ENCODE measurements around the gene PNKD. TPM values are rescaled to one million over a fixed set of nuclear protein-coding genes. Genes with fewer than 3 reads are reported as not detected.

The PNKD gene
- total RNA-seq, 1 experiment from 2014 or later, result 57.7 TPM

- no peak for DNase-seq (ENCODE audit: low read depth in 1 of 2, low spot score in 2 of 2)
- Histone ChIP-seq H3K4me1 (replicated peaks) (peaks cover 68% of the 10 kb centered on the region), H3K4me3 (no peak overlapping the region), H3K36me3 (peaks cover 58% of the 10 kb centered on the region), H3K27me3 (replicated peaks) (no peaks in the 10 kb centered on the region), H3K9me3 (replicated peaks) (no peaks in the 10 kb centered on the region), H3K27ac (no peak overlapping the region)
These were observed 8.7 kb upstream of the PNKD start for GRCh38 chr2:218261423-218262236.

- peaks cover 68% of the 10 kb centered on the region for H3K4me1 ChIP-seq (replicated peaks)
- no peak for DNase-seq (ENCODE audit: low read depth in 1 of 2, low spot score in 2 of 2)
- peaks cover 59% of the 10 kb centered on the region for H3K36me3 ChIP-seq
- H3K27me3 ChIP-seq (replicated peaks), result no peaks in the 10 kb centered on the region
- no peaks in the 10 kb centered on the region for H3K9me3 ChIP-seq (replicated peaks)
- no peak overlapping the region for H3K27ac ChIP-seq
- no peak overlapping the region for H3K4me3 ChIP-seq
These were observed 8.1 kb upstream of the PNKD start for GRCh38 chr2:218262237-218262600.

GRCh38 chr2:218262631-218263586 lies 7.4 kb upstream of the PNKD start:
- no peaks in the 10 kb centered on the region for H3K27me3 ChIP-seq (replicated peaks)
- H3K27ac ChIP-seq, result peak overlapping the region; percentile 87
- no peak for DNase-seq (ENCODE audit: low read depth in 1 of 2, low spot score in 2 of 2)
- H3K36me3 ChIP-seq, result peaks cover 62% of the 10 kb centered on the region
- H3K9me3 ChIP-seq (replicated peaks), result no peaks in the 10 kb centered on the region
- H3K4me3 ChIP-seq, result 0 out of 2 replicates have a peak overlapping the region, but pooled peaks have one; percentile 7
- peaks cover 64% of the 10 kb centered on the region for H3K4me1 ChIP-seq (replicated peaks)

DNA sequence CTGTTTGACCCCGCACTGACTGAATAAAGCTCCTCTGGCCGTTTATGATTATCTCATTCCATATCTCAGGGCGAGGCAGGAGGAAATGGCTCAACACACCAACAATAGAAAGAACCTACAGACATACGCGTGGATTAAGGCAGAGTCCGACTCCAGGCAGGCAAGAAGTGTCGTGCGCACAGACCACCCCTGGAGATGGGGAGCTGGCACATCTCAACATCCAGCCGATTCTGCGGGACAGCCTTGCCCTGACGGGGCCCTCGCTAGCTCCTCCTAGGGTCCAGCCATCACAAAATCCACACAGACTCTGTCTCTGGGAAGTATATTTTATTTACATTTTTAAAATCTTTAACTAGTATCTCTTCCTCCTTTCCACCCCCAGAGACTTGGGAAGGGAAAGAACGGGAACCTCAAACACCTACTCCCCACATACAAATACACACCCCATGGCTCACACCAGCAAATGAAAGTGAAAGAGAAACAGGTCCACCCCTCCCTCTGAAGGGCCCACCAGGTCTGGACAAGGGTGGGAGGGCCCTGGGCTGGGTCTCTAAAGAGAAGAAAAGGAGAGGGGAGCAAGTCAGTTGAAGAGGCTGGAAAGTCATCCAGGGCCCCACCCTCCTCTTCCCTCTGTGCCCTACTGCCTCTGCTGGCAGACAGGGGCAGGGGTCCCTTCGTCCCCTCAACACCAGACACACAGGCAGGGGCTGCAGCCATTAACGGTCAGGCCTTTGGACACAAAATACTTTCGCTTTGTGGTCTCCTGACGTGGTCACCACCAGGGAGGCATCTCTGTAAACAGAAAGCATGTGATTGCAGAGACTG lies 6.3 kb upstream of the PNKD start:
- DNase-seq (ENCODE audit: low read depth in 1 of 2, low spot score in 2 of 2), result peak; percentile 78 to 84
- H3K4me1 ChIP-seq (replicated peaks), result peaks cover 59% of the 10 kb centered on the region
- H3K27ac ChIP-seq, result peak overlapping the region; percentile 87
- H3K9me3 ChIP-seq (replicated peaks), result no peaks in the 10 kb centered on the region
- no peaks in the 10 kb centered on the region for H3K27me3 ChIP-seq (replicated peaks)
- H3K4me3 ChIP-seq, result peak overlapping the region; percentile 7; the same call in 1 of the 2 replicates
- H3K36me3 ChIP-seq, result peaks cover 67% of the 10 kb centered on the region

- Histone ChIP-seq H3K27ac (peak overlapping the region; percentile 87), H3K9me3 (replicated peaks) (no peaks in the 10 kb centered on the region), H3K4me1 (replicated peaks) (peaks cover 52% of the 10 kb centered on the region), H3K4me3 (no peak overlapping the region), H3K27me3 (replicated peaks) (no peaks in the 10 kb centered on the region), H3K36me3 (peaks cover 71% of the 10 kb centered on the region)
- DNase-seq (ENCODE audit: low read depth in 1 of 2, low spot score in 2 of 2), result no peak
These were observed 5.4 kb upstream of the PNKD start for GRCh38 chr2:218264773-218265561.

- Histone ChIP-seq H3K4me1 (replicated peaks) (peaks cover 45% of the 10 kb centered on the region), H3K4me3 (no peak overlapping the region), H3K36me3 (peaks cover 71% of the 10 kb centered on the region), H3K27ac (no peak overlapping the region), H3K27me3 (replicated peaks) (no peaks in the 10 kb centered on the region), H3K9me3 (replicated peaks) (no peaks in the 10 kb centered on the region)
- DNase-seq (ENCODE audit: low read depth in 1 of 2, low spot score in 2 of 2), result no peak
These were observed 4.7 kb upstream of the PNKD start for GRCh38 chr2:218265626-218266025.

DNA sequence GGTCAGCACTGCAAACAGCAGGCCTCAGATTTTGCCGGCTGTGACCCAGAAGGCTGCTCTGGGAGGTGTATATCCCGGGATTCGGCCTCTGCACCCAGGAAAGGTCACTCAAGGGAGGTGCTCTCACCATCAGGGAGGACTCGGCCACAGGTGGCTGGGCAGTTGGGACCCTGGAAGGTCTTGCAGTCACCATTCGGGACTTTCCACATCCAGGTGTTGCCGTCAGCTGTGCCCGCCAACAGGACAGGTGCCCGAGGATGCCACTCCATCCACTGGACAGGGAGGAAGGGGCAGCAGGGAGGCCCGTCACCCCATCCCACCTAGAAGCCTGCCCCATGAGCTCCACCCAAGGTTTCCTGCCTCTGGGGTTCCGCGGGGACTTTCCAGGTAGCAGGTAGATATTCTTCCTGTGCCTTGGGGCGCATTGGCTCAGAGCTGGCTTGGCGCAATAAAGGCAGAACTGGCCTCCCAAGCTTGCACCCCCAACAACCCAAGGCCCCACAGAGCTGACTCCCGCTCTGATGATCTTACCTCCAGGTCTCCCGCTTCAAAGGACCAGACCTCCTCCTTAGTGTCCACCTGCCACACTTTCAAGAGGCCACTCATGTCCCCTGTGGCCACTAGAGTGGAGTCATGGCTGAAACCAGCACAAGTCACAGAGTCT lies 3.9 kb upstream of the PNKD start:
- no peak for DNase-seq (ENCODE audit: low read depth in 1 of 2, low spot score in 2 of 2)
- Histone ChIP-seq H3K4me3 (no peak overlapping the region), H3K27ac (no peak overlapping the region), H3K36me3 (peaks cover 71% of the 10 kb centered on the region), H3K9me3 (replicated peaks) (no peaks in the 10 kb centered on the region), H3K27me3 (replicated peaks) (no peaks in the 10 kb centered on the region), H3K4me1 (replicated peaks) (peaks cover 42% of the 10 kb centered on the region)

DNA sequence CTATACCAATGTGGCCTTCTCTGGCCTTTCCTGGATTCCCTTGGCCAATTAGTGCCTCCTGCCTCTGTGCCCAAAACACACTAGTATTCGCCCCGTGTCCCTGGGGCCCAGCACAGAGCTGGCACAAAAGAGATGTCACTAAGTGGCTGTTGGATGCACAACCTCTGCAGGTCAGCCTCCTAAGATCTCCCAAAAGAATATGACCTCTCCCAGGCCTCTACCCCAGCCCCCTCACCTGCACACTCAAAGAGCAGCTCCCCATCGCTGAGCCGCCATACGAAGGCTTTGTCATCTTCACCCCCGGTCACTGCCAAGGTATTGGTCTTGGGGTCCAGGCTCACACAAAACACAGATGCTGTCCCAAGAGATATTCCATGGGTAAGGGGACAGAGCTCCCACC lies 3.1 kb upstream of the PNKD start:
- no peak overlapping the region for H3K27ac ChIP-seq

DNA sequence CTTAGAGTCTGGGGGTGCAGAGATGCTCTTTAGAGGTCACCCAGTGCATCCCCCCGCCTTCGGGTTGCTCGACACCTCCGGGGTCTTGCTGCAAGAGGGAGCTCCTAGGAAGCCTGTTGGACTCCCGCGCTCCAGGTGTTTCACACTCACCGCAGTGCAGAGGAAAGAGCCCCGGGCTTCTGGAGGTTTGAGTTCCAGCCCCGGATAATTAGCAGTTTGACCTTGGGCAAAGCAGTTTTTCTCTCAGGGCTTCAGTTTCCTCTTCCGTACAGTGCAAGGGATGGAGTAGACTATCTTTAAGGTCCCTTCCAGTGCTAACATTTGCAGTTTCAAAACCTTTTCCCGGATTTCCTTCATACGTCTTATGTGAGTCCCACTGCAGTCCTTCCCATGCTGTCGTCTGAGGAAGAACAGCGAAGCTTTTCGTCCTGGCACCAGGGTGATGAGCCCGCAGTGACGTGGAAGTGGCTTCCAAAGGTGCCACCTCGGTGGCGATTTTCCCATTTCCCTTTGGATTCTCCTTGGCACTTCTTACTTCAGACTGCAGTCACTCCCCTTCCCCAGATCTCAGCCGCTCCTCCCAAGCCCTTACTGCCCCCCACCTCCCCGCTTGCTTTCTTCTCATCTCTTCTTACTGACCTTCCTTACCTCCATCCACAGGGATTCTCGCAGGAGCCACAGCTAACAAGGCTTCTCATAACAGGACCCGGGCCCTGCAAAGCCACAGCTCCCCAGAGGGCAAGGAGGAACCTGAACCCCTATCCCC lies 585 bp downstream of the PNKD start:
- no peak overlapping the region for H3K27ac ChIP-seq
- no peaks in the 10 kb centered on the region for H3K27me3 ChIP-seq (replicated peaks)
- no peak for DNase-seq (ENCODE audit: low read depth in 1 of 2, low spot score in 2 of 2)

More for the DNA sequence above, 3.1 kb upstream of the PNKD start:
- Histone ChIP-seq H3K36me3 (peaks cover 68% of the 10 kb centered on the region), H3K4me1 (replicated peaks) (peaks cover 39% of the 10 kb centered on the region), H3K27me3 (replicated peaks) (no peaks in the 10 kb centered on the region), H3K9me3 (replicated peaks) (no peaks in the 10 kb centered on the region), H3K4me3 (no peak overlapping the region)
- DNase-seq (ENCODE audit: low read depth in 1 of 2, low spot score in 2 of 2), result no peak

DNA sequence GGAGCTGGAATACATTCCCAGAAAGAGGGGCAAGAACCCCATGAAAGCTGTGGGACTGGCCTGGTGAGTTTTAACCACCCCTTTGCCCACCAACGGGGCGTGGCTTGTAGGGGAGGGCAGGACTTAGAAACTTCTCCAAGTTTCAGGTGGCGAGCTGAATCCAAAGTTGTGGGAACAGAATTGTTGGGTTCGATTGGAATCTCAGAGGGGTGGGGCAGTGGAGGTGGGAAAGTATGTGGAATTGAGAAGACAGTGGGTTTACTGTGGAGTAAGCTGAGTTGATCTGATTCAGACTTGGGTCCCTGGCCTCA lies 1.1 kb downstream of the PNKD start:
- Histone ChIP-seq H3K27ac (no peak overlapping the region), H3K27me3 (replicated peaks) (no peaks in the 10 kb centered on the region), H3K4me3 (peak overlapping the region; percentile 62), H3K9me3 (replicated peaks) (no peaks in the 10 kb centered on the region), H3K4me1 (replicated peaks) (peaks cover 22% of the 10 kb centered on the region), H3K36me3 (peaks cover 60% of the 10 kb centered on the region)
- no peak for DNase-seq (ENCODE audit: low read depth in 1 of 2, low spot score in 2 of 2)

More for the DNA sequence above, 585 bp downstream of the PNKD start:
- Histone ChIP-seq H3K4me3 (peak overlapping the region; percentile 62), H3K9me3 (replicated peaks) (no peaks in the 10 kb centered on the region), H3K36me3 (peaks cover 60% of the 10 kb centered on the region), H3K4me1 (replicated peaks) (peaks cover 22% of the 10 kb centered on the region)

DNA sequence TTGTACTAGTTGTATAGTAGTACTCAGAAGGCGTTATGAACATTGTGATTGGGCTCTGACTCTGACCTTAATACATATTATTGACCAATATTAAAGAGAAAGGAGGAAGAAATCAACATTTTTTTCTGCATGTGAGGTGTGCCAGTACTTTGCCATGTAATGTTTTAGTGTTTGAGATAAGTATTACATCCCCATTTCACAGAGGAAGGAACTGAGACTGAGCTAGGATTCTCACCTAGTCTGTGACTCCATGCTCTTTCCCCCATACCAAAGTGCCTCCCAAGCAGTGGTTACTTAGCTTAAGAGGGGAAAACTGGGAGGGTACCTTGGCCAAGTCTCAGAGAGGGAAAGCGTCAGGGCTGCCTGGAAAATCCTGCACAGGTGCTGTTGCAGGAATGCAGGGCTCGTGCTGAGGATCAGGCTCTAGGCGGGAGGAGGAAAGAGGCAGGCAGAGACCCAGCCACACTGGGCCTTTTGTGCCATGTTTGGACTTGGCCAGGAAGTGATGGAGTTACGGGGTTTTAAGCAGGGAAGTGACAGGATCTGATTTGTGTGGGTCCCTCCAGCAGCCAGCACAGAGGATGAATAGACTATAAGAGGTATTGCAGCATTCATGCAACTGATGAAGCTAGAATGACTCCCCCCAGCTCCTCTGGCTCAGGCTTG lies 1.7 kb downstream of the PNKD start:
- no peak overlapping the region for H3K4me3 ChIP-seq
- H3K36me3 ChIP-seq, result peaks cover 60% of the 10 kb centered on the region

More for the DNA sequence above, 1.7 kb downstream of the PNKD start:
- no peak for DNase-seq (ENCODE audit: low read depth in 1 of 2, low spot score in 2 of 2)
- H3K9me3 ChIP-seq (replicated peaks), result no peaks in the 10 kb centered on the region
- no peak overlapping the region for H3K27ac ChIP-seq
- peaks cover 22% of the 10 kb centered on the region for H3K4me1 ChIP-seq (replicated peaks)
- H3K27me3 ChIP-seq (replicated peaks), result no peaks in the 10 kb centered on the region

Data from SJSA1 (cell line).